GM19324 (cell line): ENCODE measurements around the gene PRDM16.

Source experiments
- ATAC-seq: cut with Tn5 transposase; IDR thresholded peaks from one replicate; pipeline ENCODE4 v1.9.1; 2021; ENCODE audit warnings: mild to moderate bottlenecking, moderate library complexity; ENCODE audit not compliant: unreplicated experiment, low FRiP score

PRDM16 gene

GRCh38 chr1:3135744-3136455 lies 66.9 kb downstream of the PRDM16 start:
- ATAC-seq, result no peak

DNA sequence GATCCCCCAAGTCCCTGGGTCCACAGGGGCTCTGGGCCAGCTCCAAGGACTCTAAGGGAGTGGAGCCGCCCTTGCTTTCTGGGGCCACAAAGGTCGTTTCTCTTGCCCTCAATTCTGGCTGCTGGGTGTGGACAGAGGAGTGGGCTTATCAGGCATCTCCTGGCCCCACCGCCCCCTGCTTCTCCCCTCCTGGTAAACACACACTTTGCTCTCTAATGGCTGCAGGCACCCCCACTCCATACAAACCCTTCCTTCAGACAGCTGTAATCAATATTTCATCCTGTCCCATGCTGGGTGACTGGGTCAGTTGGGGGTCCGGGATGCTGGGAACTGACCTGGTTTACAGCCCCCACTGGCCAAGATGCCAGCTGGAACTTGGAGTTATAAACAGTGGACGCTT lies 67.5 kb downstream of the PRDM16 start:
- ATAC-seq, result no peak

- no peak for ATAC-seq
These were observed 68.4 kb downstream of the PRDM16 start for GRCh38 chr1:3137111-3138100.

DNA sequence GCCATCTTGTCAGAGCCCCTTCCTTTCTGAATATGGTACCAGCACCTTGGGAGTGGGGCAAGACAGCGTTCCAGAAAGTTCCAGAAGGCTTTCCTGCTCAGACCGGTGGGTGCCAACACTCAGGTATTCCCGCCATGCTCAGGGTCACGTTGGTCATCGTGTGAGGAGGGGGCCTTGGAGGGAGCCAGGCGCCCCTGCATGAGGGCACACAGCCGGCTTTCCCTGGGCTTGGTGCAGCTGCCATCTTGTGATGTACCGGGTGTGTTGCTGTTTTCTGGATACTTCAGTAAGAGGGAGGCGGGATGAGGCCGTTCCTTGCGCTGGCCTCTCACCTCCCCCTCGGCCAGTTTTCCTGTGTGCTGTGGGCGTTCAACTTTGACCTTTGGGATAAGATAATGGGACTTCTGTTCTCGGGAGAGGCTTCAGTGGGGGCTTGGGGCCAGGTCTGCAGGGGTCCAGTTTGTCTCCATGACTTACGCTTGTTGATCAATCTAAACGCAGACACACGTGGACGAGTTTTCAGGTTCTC lies 69.7 kb downstream of the PRDM16 start:
- no peak for ATAC-seq

DNA sequence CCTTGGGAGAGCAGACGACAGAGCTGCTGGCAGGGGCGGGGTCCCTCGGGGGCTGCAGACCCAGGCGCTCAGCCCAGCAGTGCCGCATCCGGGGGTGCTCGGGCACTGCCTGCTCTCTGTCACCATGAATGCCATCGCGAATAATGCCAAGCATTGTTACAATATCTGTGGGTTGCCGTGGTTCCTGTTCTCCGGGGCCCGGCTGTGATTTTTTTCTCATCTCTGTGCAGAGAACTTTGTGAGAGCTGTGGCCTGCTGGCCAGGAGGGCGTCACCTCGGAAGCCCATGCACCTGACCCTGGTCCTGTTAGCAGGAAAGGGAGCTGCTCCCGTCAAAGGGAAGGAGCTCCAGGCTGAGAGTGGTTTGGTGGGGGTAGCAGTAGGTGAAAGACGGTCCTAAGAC lies 70.4 kb downstream of the PRDM16 start:
- no peak for ATAC-seq

GRCh38 chr1:3139871-3140361 lies 70.9 kb downstream of the PRDM16 start:
- ATAC-seq, result no peak

- no peak for ATAC-seq
These were observed 71.4 kb downstream of the PRDM16 start for GRCh38 chr1:3140437-3140836.

DNA sequence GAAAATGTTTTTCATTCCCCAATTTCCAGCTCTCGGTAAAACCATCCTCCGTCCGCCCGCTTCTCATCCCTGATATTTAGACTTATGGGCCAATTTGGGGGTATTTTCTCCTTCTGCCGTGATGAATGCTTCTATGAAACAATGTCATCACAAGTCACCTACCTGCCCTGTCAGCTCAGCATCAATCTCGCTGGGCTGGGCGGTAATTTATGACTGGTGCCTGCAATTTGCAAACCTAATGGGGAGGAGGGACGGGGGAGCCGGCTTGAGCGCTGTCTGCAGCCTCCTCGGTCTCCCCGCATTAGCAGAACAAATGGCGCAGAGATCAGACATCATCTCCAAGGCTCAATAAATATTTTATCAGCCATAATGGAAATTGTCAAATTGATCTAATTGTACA lies 72.1 kb downstream of the PRDM16 start:
- no peak for ATAC-seq

GRCh38 chr1:3141836-3142235 lies 72.8 kb downstream of the PRDM16 start:
- ATAC-seq, result no peak

- no peak for ATAC-seq
These were observed 73.2 kb downstream of the PRDM16 start for GRCh38 chr1:3142236-3142635.

DNA sequence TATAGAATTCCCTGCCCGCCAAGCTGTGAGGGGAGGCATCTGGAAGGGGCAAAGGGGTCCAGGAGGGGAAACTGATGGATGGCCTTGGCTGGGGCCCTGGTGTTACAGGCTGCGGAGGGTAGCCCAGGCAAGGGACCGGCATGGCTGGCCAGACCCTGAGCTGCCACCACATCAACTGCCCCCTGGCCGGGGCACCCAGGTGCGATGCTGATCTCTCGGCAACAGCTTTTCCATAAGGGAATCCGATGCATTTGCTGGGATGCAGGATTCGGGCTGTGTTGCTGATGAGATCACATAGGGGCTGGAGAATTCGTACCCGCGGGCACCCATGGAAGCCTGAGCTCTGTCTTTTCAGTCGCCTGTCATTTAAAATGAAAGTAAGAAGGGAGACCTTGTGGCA lies 73.7 kb downstream of the PRDM16 start:
- ATAC-seq, result no peak

- ATAC-seq, result no peak
These were observed 76.7 kb downstream of the PRDM16 start for GRCh38 chr1:3145532-3146325.

- no peak for ATAC-seq
These were observed 77.5 kb downstream of the PRDM16 start for GRCh38 chr1:3146458-3146857.

DNA sequence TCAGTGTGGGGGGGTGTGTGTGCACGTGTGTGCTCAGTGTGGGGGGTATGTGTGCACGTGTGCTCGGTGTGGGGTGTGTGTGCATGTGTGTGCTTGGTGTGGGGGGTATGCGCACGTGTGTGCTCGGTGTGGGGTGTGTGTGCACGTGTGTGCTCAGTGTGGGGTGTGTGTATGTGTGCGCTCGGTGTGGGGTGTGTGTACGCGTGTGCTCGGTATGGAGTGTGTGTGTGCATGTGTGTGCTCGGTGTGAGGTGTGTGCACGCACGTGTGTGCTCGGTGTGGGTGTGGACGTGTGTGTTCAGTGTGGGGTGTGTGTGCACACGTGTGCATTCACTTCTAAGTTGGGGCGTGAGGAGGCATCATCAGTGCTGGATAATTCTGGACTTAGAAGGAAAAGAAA lies 77.9 kb downstream of the PRDM16 start:
- ATAC-seq, result no peak

DNA sequence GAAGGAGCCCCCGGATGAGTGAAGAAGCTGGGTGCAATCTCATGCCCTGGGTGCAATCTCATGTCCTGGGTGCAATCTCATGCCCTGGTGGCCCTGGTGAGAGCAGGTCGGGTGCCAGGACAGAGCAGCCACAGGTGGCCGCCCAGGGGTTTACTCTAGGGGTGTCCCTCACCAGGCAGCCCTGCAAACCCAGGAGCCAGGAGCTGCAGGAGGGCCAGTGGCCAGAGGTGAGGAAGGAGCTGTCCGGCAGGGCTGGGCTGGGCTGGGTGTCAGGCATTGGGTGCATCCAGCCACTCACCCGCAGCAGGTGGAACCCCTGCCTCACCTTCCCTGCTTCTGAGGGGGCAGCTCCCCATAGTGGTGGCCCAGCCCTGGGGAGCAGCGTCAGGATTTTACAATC lies 79.2 kb downstream of the PRDM16 start:
- ATAC-seq, result no peak

DNA sequence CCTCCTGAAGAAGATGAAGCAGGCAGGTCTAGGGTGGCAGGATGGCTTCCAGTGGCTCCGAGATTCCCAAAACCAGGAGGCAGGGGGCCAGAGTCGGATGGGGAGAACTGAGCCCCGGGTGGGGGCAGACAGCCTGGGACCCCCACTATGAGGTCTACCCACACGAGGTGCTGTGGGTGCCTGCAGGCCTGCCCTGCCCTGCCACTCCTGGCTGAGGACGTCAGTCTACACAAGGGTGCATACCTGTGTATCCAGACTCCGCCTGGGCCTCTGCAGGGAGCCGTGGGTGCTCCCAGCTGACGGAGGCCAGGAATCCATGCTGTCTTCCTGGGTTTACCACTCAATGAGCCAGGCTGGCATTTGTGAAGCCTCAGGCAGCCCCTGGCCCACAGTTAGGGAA lies 80.3 kb downstream of the PRDM16 start:
- ATAC-seq, result no peak

DNA sequence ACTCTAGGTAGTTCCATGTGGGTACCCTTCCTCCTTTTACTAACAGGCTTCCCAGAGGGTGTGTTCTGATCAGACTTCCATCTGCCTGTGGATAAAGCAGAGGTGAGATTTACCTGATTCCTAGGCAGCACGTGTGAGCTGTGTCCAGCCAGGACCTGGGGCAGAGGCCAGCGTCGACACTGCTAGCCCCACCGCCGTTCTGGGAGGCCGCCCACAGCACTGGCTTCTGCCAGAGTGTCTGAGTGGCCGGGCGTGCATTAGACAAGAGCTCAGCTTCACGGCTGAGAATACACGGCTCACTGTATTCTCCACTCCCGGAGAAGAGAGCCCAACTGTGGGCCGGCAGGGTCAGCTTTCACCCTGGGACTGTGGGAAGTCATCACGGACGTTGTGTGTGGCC lies 82.5 kb downstream of the PRDM16 start:
- ATAC-seq, result no peak

GRCh38 chr1:3152143-3152542 lies 83.1 kb downstream of the PRDM16 start:
- no peak for ATAC-seq

GRCh38 chr1:3153197-3153596 lies 84.2 kb downstream of the PRDM16 start:
- no peak for ATAC-seq
